Eye (tissue), 1 donor: ENCODE measurements around the gene DNPH1.

Experiments
- DNase-seq: peaks from one replicate; pipeline ENCODE4 v3.0.0-alpha.2; 2015

The DNPH1 gene

GRCh38 chr6:43207286-43207685, 22.0 kb downstream of the DNPH1 start:
- no peak for DNase-seq

DNA sequence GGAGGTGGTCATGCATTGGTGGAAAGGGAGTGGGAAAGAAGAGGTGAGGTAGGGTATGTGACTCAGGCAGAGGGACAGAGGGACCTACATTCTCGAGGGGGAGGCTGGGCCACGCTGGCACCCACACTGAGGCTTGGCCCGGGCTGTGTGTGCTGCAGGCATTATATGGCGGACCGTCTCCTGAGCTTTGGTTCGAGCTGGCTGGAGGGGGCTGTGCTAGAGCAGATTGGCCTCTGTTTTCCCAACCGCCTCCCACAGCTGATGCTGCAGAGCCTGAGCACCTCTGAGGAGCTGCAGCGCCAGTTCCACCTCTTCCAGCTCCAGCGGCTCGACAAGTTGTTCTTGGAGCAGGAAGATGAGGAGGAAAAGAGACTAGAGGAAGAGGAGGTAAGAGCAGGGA, 23.4 kb downstream of the DNPH1 start:
- no peak for DNase-seq

DNA sequence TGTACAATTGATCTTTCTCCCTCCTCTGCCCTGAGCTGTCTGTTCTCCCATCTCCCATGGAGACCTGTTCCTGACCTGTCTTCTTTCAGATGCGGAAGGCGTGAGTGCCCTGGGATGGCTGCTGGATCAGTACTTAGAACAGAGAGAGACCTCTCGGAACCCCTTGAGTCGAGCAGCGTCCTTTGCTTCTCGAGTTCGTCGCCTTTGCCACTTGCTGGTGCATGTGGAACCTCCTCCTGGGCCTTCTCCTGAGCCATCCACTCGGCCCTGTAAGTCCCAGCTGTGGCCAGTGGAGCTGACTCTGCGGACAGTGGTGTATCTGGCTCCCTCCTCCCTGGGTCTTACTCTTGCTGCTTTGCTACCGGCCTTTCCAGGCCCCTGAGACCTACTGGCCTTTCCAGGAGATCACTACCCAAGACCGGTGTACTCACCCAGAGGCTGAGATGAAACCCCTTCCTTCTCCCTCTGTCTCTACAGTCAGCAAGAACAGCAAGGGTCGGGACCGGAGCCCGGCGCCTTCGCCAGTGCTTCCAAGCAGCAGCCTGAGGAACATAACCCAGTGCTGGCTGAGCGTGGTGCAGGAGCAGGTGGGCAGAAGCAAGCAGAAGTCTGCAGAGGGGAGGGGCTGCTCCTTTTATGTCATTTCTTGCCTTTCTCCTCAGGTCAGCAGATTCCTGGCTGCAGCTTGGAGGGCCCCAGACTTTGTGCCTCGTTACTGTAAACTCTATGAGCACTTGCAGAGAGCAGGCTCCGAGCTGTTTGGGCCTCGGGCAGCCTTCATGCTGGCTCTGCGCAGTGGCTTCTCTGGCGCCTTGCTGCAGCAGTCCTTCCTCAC, 24.8 kb downstream of the DNPH1 start:
- no peak for DNase-seq

DNA sequence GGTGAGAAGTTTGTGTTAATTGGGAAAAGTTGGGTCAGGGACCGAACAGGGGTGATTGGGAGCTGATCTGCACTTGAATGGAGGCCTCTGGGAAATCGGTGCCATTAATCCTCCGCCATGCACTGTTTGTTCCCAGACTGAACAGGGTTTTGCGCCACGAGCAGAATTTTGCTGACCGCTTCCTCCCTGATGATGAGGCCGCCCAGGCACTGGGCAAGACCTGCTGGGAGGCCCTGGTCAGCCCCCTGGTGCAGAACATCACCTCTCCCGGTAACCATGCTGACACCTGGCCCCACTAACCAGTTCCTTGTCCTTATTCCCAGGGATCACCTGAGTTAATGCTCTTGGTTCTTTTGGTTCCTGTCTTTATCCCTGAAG, 25.6 kb downstream of the DNPH1 start:
- no peak for DNase-seq

GRCh38 chr6:43203029-43203717, 26.1 kb downstream of the DNPH1 start:
- no peak for DNase-seq

GRCh38 chr6:43202451-43202850, 26.8 kb downstream of the DNPH1 start:
- DNase-seq: no peak

DNA sequence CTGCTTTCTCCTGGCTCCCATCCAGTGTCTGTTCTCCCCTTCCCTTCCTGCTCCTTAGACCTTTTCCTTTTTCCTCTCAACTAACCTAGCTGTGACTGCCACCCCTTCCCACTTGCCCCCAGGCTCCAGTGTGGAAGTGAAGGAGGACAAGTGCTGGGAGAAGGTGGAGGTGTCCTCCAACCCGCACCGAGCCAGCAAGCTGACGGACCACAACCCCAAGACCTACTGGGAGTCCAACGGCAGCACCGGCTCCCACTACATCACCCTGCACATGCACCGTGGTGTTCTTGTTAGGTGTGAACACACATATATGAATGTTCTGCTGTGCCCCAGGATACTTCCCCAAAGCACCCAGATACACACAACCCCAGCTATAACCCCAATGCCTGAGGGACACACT, 28.7 kb downstream of the DNPH1 start:
- DNase-seq: no peak

DNA sequence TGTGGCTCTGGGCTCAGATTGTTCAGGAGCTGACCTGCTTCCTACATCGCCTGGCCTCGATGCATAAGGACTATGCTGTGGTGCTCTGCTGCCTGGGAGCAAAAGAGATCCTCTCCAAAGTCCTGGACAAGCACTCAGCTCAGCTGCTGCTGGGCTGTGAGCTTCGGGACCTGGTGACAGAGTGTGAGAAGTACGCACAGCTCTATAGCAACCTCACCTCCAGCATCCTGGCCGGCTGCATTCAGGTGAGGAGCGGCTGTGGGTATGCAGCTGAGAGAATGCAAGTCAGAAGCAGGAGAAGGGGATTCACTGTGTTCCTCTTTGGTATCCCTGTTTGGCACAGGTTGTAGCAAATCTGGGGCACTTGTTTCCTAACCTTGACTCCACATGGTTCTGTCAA, 29.4 kb downstream of the DNPH1 start:
- DNase-seq: no peak

DNA sequence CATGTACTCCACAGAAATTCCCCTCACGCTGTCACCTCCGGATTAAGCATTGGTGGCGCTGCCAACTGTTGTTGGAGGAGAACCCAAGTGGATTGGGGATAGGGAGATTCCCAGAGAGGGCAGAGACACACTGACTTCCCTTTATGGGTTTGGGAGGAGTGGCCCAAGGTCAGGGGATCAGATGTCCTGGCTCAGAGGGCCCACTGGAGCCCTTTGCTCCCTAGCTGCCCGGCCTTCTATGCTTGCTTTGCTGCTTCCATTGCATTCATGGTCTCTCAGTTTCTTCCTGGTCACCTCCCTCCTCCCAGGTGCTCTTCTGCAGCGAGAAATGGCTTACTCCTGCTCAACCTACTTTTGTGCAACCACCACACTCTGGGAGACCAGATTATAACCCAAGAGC, 32.9 kb downstream of the DNPH1 start:
- DNase-seq: no peak

DNA sequence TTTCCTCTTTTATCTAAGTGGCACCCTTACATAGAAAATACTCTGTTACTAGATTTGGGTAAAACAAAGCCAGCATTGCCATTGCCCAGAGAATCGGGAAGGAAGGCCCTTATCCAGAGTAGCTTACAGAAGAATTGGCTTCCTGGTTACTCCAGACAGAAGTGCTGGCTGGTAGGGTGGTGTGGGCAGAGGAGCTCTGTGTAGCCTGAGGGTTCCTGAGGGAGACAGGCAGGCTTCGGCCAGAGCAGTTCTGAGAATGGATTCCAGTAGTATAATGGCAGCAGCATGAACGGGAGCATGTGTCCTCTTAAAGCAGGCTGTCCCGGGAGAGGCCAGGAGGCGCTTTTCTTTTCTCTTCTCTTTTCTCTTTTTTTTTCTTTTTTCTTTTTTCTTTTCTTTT, 35.4 kb downstream of the DNPH1 start:
- no peak for DNase-seq

- no peak for DNase-seq
Measured at GRCh38 chr6:43192911-43193310, 36.4 kb downstream of the DNPH1 start.

- DNase-seq: no peak
Measured at GRCh38 chr6:43189776-43190304, 39.4 kb downstream of the DNPH1 start.

GRCh38 chr6:43188426-43188825, 40.9 kb downstream of the DNPH1 start:
- no peak for DNase-seq

- no peak for DNase-seq
Measured at GRCh38 chr6:43187821-43188220, 41.5 kb downstream of the DNPH1 start.

- no peak for DNase-seq
Measured at GRCh38 chr6:43186706-43187105, 42.6 kb downstream of the DNPH1 start.

DNA sequence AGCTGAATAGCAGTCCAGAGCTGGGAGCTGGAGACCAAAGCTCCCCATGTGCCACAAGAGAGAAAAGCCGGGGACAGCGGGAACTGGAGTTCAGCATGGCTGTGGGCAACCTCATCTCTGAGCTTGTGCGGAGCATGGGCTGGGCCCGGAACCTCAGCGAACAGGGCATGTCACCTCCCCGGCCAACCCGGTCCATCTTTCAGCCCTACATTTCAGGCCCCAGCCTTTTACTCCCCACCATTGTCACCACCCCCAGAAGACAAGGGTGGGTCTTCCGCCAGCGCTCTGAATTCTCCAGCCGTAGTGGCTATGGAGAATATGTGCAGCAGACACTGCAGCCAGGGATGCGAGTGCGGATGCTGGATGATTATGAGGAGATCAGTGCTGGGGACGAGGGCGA, 43.3 kb downstream of the DNPH1 start:
- DNase-seq: no peak

- no peak for DNase-seq
Measured at GRCh38 chr6:43185391-43185985, 43.8 kb downstream of the DNPH1 start.

GRCh38 chr6:43184268-43184985, 44.9 kb downstream of the DNPH1 start:
- no peak for DNase-seq

DNA sequence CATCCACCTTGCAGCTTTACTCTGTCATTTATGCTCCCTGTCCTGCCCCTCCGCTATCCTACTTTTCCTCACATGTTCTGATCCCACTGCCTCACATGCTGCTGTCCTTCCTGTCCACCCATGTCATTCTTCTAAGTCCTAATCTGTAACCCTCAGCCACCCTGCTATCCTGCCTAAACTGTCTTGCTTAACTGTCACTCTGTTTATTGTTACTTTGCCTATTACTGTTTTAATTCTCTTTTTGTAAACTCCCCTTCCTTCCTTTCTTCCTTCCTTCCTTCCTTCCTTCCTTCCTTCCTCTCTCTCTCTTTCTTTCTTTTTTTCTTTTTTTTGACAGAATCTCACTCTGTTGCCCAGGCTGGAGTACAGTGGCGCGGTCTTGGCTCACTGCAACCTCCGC, 45.8 kb downstream of the DNPH1 start:
- no peak for DNase-seq

DNA sequence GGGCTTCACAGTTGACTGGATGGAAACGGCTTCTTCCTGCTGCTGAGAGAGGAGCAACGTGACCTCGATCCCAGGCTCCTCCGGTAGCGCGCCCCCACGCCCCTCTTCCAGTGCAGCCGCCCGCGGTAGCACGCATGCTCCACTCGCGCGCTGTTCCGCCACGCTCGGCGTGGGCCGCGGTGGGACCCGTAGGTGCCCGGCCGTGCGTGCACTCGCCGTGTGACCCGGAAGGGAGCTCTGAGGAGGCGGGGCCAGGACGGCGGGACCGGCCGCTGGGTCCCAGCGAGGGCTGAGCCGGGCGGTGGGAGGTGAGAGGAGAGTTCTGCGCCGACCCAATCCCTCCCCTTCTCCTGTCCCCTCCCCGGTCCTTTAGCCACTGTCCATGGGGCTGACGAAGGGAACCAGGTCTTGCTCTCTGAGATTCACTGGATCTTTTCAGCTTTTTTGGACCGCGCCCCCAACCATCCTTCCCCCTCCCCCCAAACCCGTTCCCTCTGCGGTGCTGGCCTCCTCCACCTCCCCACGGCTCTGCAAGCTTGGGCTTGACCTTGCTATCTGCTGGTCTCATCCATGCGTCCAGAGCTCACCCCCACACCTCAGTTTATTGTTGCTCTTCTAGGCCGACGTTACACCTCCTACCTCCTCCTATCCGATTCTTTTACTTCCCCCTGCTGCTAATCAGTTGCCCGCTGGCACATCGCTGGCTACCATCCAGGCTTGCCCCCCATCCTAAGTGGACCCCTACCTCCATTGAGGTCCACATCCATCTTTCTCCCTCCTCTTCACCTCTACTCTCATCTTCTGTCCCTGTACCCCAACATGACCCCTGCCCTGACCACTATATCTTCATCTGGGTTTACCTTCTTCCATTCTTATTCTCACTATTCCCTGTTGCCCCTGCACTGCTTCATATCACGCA, 47.1 kb downstream of the DNPH1 start, which contains the start of gene CUL9:
Gene CUL9 (plus strand): TSS at position 255 of the 919 bp plus-strand sequence. CDS start 2,115 bp downstream, outside the sequence.
- peak; percentile 91 for DNase-seq

DNA sequence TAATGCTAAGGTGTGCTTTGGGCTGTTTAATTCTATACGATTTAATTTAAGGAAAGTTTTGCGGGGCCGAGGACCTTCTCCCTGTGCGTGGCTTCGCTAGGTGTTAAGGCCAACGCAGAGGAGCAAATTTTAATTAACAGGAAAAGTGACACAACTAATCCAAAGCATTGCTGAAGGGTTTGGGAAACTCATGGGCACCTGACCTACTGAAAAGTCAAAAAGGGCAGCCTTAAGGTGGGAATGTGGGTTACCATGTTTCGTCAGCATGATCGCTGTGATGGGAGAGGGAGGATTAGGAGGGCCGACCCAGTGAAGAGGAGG, 47.7 kb downstream of the DNPH1 start:
- DNase-seq: no peak

DNA sequence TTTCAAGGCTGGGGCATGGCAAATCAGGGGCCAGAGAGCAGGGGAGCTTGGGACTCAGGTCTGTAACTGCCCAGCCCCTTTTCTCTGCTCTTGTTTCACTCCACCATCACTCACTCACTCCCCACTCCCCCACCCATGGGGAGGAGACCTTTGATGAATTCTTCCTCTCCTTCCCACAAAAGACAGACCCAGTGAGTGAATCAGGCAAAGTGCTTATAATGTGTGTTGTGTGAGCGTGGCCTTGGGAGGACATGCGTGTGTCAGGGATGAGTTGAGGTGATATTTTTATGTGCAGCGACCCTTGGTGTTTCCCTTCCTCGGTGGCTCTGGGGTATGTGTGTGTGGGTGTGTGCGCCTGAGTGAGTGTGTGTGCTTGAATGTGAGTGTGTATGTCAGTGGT, 48.3 kb downstream of the DNPH1 start:
- peak; percentile 25 for DNase-seq
